DMS114 treated with DMSO at 0.1 percent for 48 hours (cell line): ENCODE results near the gene AP1B1.
"Not testable (repeated sequence)": the region's sequence is repeated elsewhere in the genome, so short reads cannot be mapped to it uniquely, and the experiment has no call there.

Source experiments
- DNase-seq: peaks from one replicate; lab custom pipeline; 2025; ENCODE audit not compliant: unreplicated experiment; lab: John Stamatoyannopoulos, UW

AP1B1 gene

DNA sequence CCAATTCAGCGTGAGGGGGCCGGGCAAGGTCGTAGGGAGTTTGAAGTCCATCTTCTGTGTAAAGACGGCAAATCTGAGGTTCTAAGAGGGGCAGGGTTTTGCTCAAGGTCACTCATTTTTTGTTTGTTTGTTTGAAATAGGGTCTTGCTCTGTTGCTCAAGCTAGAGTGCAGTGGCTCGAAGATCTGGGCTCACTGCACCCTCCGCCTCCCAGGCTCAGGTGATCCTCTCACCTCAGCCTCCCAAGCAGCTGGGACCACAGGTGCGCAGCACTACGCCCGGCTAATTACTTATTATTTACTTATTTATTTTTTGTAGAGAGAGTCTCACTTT lies 355 bp upstream of the AP1B1 start:
- no peak for DNase-seq

- DNase-seq: no peak
These were observed 1.7 kb downstream of the AP1B1 start for GRCh38 chr22:29386708-29387107.

DNA sequence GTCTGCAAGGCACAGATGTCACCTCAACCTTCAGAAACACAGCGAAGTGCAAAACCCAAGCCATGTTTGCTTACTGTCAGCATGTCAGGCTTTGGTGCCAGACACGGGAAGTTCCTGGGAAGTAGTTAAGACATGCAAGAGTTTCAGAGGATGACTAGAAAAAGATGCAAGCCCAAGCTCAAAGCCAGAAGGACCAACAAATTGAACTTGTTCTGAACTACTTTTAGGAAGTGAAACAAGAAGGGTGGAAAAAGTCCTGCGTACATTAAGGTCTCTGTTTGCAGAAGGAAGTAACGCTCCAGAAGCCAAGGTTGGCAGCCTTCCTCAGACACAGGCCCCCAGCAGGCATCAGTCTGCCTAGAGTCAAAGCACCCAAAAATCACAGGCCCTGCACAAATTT lies 2.6 kb downstream of the AP1B1 start:
- no peak for DNase-seq

- DNase-seq: no peak
These were observed 3.1 kb downstream of the AP1B1 start for GRCh38 chr22:29385151-29385704.

- DNase-seq: no peak
These were observed 4.6 kb downstream of the AP1B1 start for GRCh38 chr22:29383740-29384139.

DNA sequence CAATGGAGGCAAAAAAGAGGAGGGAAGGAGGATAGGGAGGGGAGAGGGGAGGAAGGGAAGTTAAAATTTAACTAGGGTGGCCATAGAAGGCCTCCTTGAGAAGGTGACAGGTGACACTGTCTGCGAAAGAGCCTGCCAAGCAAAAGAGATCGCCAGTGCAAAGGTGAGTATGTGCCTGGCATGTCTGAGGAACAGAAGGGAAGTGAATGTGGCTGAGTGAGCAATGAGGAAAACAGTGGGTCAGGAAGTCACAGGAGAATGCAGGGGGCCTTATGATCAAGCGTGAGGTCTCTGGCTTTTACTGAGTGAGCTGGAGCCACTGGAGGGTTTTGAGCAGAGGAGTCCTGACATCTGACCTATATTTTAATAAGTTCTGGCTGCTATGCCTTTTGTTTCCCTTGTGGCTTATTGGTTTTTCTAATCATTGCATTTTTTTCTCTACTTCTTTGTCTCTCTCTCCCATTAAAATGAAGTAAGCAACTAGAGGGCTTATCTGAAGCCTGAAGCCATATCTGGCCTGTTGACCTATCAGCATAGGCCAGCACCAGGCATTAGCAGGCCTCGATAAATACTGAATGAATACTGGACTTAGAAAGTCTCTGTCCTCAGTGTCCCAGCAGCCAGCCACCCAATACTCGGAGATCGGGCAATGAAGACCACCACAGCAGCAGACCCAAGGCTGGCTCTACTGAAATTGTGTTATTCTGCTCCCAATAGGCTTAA lies 5.6 kb downstream of the AP1B1 start:
- no peak for DNase-seq

- no peak for DNase-seq
These were observed 7.5 kb downstream of the AP1B1 start for GRCh38 chr22:29380856-29381255.

- DNase-seq: no peak
These were observed 8.2 kb downstream of the AP1B1 start for GRCh38 chr22:29380032-29380781.

- DNase-seq: no peak
These were observed 9.1 kb downstream of the AP1B1 start for GRCh38 chr22:29379258-29379657.

- DNase-seq: no peak
These were observed 10.4 kb downstream of the AP1B1 start for GRCh38 chr22:29377979-29378378.

GRCh38 chr22:29376705-29377104 lies 11.7 kb downstream of the AP1B1 start:
- not testable (repeated sequence) for DNase-seq

DNA sequence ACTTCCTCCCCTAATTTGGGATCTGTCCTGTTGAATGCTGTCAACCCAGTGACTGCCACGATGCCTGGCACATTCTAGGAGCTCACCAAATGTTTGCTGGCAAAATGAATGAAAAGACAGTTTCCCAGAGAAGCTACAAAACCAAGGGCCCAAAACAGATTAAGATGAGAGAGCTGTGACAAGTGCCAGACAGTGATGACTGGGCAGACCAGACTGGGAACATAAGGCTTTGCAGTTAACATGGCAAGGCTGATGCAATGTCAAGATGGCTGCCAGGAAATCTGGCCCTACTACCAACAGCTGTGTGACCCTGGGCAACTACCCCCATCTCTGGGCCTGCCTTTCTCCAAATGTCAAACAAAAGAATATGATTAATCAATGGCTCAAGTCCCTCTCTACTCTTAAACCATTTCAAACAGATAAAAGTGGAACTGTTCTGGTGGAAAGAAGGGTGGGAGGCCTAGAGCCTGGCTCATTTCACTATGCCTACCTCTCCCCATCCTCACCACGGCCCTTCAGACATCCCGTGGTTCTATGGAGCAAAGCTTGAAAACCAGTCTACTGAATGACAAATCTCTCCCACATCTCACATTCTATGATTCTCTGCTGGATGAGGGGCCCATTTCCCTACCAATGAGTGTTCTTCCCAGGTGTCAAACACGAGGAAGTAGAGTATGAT lies 12.8 kb downstream of the AP1B1 start:
- no peak for DNase-seq

DNA sequence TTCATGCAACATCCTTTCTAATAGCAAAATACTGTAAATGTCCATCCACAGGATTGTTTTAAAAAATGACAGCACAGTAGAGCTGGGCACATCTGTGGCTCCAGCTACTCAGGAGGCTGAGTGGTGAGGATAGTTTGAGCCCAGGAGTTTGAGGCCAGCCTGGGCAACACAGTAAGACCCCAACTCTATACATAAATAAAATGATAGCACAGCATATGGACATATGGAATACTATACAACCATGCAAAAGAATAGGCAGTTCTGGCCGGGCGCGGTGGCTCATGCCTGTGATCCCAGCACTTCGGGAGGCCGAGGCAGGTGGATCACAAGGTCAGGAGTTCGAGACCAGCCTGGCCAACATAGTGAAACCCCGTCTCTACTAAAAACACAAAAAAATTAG lies 13.6 kb downstream of the AP1B1 start:
- DNase-seq: not testable (repeated sequence)

GRCh38 chr22:29374401-29374800 lies 14.0 kb downstream of the AP1B1 start:
- DNase-seq: no peak

GRCh38 chr22:29370537-29370936 lies 17.8 kb downstream of the AP1B1 start:
- DNase-seq: no peak

DNA sequence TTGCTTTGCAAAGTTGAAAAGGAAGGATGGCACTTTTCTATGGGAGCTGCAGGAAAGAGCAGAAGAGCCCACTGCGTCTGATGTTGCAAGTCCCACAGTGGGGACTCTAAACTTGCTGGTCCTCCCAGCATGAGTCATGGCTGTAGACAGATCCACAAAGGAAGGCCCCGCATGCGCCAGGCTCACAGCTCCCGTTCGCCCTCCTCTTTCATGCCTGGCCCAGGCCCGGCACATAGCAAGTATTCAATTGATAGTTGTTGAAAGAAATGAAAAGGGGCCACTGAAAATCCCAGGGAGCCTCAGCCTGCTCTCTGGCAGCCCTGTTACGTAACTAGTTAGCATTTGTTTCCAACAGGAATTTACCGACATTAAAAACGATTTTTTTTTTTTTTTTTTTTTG lies 18.9 kb downstream of the AP1B1 start:
- DNase-seq: no peak

DNA sequence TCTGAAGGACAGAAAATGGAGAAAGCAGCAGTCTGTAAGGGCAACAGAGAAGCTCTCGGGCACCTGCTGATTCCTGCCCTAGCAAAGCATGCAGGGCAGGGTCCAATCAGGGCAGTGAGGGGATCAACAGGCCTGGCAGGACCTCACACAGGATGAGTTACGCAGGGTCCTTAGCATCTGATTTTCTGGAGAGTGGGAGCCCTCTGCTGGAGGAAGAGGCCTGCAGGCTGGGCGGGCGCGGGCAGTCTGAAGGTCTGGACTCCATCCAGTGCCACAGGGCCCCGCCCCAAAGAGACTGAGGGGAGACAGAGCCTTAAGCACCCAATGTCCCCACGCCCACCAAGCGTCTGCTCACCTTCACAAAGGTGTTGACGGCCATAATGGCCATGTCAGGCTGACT lies 28.9 kb downstream of the AP1B1 start:
- DNase-seq: peak; percentile 15

DNA sequence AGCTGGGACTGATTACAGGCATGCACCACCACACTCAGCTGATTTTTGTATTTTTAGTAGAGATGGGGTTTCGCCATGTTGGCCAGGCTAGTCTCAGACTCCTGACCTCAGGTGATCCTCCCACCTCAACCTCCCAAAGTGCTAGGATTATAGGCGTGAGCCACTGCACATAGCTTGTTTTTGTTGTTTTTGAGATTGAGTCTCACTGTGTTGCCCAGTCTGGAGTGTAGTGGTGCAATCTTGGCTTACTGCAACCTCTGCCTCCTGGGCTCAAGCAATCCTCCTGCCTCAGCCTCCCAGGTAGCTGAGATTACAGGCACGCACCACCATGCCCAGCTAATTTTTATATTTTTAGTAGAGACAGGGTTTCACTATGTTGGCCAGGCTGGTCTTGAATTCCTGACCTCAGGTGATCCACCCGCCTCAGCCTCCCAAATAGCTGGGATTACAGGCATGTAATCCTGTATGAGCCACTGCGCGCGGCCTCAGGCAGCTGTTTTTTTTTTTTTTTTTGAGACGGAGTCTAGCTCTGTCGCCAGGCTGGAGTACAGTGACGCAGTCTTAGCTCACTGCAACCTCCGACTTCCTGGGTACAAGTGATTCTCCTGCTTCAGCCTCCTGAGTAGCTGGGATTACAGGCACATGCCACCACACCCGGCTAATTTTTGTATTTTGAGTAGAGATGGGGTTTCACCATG lies 31.0 kb downstream of the AP1B1 start:
- not testable (repeated sequence) for DNase-seq

DNA sequence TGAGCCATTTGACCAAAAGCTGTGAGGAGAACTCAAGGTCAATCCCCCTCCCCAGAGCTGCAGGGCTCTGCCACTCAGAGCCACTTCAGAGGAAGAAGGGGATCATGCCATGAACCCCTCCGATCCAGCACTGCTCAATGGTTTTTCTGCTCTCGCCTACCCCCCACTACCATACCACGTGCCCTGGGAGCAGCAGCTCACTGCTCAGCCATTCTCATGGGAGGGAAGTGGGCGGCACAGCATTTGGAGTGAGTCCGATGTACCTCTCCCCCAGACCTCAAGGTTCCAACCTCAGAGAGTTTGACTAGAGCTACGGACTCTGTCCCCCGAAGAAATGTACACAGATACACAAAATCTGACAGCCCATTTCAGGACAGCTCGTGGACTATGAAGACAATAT lies 34.5 kb downstream of the AP1B1 start:
- DNase-seq: no peak

DNA sequence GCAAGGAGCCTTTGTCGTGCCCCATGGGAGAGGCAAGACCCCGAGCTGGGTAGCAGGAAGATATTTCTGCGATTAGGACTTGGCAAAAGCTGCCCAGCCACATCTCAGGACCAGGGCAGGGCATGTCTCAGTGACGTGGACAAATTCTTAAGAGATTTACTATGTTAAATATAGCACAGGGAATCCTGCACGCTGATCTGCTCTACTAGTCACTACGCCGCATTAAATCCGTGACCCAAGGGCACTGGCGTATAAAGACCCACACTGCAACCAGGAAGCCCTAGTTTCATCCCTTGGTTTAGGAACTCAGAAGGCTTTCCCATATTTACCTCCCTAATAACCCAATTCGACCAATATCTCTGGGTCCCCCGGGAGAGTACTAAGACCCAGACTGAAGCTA lies 35.1 kb downstream of the AP1B1 start:
- no peak for DNase-seq

DNA sequence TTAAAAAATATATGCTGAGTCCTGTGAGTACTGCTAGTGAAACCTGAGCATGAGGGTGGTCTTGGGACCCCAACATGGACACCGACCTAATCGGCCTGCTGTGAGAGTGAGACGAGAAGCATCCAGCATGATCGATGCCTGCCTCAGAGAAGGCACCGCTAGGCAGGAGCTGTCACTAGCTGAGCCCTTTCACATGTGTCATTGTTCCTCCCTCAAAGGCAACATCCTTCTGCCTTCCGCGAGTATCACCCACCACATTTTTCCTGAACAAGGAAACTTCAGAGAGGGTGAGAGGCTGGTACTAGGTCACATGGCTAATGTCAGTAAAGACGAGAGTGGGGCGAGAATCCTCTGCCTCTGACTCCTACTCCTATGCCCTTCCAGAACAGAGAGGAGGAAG lies 35.6 kb downstream of the AP1B1 start:
- no peak for DNase-seq
